HG03460 (cell line): ENCODE measurements around the gene DHX15.
"Not testable (repeated sequence)": the region's sequence is repeated elsewhere in the genome, so short reads cannot be mapped to it uniquely, and the experiment has no call there.

Experiments used
- ATAC-seq: cut with Tn5 transposase; IDR thresholded peaks from one replicate; pipeline ENCODE4 v1.9.1; 2021; ENCODE audit not compliant: unreplicated experiment

Gene DHX15

DNA sequence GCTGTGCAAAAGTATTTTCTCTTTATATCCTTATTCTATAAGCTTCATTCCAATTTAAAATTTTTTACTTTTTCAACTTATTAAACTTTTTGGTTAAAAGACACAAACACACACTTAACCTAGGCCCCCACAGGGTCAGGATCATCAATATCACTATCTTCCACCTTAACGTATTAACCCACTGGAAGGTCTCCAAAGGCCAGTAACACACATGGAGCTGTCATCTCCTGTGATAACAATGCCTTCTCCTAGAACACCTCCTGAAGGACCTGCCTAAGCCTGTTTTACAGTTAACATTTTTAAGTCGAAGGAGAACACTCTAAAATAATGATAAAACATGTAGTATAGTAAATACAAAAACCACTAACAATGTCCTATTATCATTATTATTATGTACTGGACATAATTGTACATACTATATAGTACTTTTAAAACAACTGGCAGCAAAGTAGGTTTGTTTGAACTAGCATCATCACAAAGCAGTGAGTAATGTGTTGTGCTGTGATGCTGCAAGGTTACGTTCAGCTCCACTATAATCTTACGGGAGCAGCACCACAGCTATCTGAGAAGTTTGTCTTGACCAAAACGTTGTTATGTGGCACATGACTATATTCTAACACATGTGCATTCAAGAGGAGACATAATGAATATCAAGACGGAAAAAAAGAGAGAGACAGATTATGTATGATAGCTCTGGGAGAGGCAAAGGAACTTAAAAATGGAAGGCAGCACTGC lies 33.7 kb downstream of the DHX15 start:
- no peak for ATAC-seq

GRCh38 chr4:24547979-24548378 lies 36.4 kb downstream of the DHX15 start:
- no peak for ATAC-seq

GRCh38 chr4:24544208-24544988 lies 40.0 kb downstream of the DHX15 start:
- ATAC-seq, result no peak

GRCh38 chr4:24537025-24537424 lies 47.3 kb downstream of the DHX15 start:
- no peak for ATAC-seq

DNA sequence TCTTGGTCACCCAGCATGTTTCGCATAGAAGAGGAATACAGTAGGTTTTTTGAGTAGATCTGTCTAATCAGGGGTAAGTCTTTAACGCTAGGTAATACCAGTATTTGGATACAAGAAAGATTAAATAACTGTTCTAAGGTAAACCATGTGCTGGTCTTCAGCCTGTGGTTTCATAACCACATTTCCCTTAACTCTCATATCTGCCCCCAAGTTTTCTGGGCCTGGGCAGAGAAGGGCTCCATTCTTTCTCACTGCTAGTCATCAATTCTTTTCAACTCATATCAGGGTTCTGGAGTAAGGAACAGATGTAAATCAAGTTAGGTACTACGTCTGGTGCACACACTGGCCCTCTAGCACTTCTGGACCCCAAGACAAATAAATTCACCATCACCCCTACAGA lies 49.0 kb downstream of the DHX15 start:
- no peak for ATAC-seq

GRCh38 chr4:24533364-24533763 lies 51.0 kb downstream of the DHX15 start:
- no peak for ATAC-seq

GRCh38 chr4:24529555-24529954 lies 54.8 kb downstream of the DHX15 start:
- ATAC-seq, result peak; percentile 96

DNA sequence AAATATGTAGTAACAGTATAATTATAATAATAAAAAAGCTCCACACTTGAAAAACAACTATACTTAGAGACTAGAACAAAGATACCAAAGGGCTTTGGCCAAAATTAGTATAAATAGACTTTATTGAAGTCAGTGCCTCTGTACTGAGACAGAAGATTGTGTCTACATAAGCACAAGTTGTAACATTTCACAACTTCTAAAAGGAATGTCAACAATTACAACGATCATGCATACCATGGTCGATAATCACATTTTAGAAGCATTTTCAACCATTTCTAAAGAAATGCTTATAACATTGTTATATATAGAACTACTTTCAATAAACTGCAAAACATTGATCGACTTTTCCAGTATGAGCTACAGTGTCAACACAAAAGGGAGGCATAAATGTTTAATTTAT lies 57.0 kb downstream of the DHX15 start:
- ATAC-seq, result no peak

GRCh38 chr4:24521544-24521943 lies 62.8 kb downstream of the DHX15 start:
- ATAC-seq, result no peak

DNA sequence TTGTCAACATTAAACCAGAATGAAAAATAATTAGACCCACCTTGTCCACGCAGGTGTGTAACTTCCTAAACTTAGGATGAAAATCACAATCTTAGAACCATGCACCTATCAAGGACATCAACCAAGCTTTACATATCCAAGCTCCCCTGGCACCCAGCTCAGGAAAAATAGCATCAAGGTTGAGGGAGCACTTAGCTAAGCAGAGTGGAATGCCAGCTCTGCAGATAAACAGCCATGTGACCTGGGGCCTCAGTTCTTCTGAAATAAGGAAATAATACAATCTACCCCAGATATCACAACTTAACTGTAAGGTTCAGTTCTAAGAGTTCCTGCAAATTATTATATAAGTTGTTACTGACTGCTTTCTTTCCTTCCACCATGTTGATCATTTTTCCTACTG lies 64.7 kb downstream of the DHX15 start:
- ATAC-seq, result no peak

DNA sequence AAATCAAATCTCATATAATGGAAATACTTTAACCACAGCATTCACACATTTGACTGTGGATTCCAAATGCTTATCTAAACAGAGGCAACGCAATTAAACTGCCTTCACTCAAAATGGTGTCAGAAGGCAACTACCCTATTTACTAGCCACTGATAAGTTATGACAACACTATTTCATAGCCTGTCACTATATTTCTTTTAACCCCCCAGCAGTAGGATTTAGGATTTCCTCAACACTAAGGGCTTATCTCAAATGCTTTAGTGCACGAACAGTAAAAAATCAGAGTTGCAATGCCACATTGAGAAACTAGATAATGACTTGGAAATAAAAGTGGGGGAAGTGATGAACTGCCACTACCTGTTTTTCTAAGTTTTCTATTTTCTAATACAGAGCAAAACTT lies 66.7 kb downstream of the DHX15 start:
- no peak for ATAC-seq

DNA sequence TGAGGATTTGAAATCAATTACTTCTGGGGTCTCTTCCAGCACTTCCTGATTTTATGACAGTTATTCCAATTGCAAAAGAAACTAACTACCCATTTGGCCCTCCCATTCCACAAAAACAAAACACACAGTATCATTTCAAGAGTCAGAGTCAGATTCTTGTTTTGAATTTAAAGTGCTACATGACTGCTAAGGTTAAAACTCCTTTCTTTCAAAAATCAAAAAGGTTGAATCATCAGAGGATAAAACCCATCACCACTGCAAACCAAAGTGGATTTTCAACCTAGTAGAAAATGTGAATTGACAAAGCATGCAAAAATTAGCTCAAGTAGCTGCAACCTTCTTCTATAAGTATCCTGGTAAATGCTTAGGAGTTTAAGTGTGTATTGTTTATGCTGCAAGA lies 67.4 kb downstream of the DHX15 start:
- no peak for ATAC-seq

- ATAC-seq, result no peak
These were observed 68.7 kb downstream of the DHX15 start for GRCh38 chr4:24515698-24516097.

- ATAC-seq, result no peak
These were observed 69.5 kb downstream of the DHX15 start for GRCh38 chr4:24514808-24515207.

GRCh38 chr4:24513718-24514117 lies 70.6 kb downstream of the DHX15 start:
- no peak for ATAC-seq

DNA sequence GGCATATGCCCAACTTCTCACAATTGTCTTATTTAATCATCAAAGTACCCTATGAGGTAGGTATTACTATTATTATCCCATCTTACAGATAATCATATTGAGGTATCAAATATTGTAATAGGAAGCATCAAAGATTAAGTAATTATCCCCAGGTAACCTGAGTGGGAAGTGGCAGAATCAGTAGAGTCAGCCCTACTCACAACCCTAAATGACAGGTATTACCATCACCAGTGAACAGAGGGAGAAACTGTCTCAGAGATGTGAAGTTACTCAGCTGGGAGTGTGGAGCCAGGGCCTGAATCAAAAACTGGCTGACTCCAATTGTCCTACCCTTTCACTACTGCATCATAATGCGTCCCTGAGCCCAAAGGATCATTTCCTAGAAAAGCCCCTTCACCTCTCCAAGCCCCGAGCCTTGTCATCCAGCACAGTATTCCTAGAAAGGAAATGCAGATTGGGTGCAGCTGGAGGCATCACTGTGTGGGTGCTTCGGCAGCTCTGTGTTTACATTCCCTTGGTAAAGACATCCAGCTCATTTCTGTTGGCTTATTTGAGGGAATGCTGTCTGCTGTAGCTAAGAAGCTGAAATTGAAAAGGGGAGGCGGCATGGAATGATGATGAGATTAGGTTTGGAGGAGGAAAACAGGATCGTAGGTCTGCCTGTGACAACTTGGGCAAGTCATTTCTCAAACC lies 72.8 kb downstream of the DHX15 start:
- ATAC-seq, result no peak

GRCh38 chr4:24510091-24510490 lies 74.3 kb downstream of the DHX15 start:
- no peak for ATAC-seq

- no peak for ATAC-seq
These were observed 75.8 kb downstream of the DHX15 start for GRCh38 chr4:24508541-24508940.

- ATAC-seq, result no peak
These were observed 76.9 kb downstream of the DHX15 start for GRCh38 chr4:24507439-24507838.

DNA sequence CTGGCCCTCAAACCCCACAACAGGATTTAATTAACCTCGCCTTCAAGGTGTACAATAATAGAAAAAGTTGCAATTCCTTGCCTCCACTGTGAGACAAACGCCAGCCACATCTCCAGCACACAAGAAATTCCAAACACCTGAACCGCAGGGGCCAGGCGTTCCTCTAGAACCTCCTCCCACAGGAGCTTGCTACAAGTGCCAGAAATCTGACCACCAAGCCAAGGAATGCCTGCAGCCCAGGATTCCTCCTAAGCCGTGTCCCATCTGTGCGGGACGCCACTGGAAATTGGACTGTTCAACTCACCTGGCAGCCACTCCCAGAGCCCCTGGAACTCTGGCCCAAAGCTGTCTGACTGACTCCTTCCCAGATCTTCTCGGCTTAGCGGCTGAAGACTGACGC lies 81.3 kb downstream of the DHX15 start:
- not testable (repeated sequence) for ATAC-seq

- ATAC-seq, result no peak
These were observed 87.1 kb downstream of the DHX15 start for GRCh38 chr4:24497221-24497620.

- no peak for ATAC-seq
These were observed 87.8 kb downstream of the DHX15 start for GRCh38 chr4:24496597-24496996.
